HEK293 (cell line): ENCODE measurements around the gene B3GALT5.

Source experiments
- SP2 ChIP-seq: fragments of 450-650 bp; formaldehyde crosslinking; IDR thresholded peaks from 2 replicates; pipeline ENCODE4 v1.5.1; 2016; ENCODE audit warnings: missing biosample characterization, missing genetic modification characterization
- ZBTB21 ChIP-seq: fragments of 450-650 bp; formaldehyde crosslinking; IDR thresholded peaks from 2 replicates; pipeline ENCODE4 v1.5.1; 2017; ENCODE audit warnings: missing biosample characterization, missing genetic modification characterization
- ZBTB7A ChIP-seq: fragments of 450-650 bp; formaldehyde crosslinking; IDR thresholded peaks from 2 replicates; pipeline ENCODE4 v1.5.1; 2016; ENCODE audit warnings: low read depth, missing biosample characterization, missing genetic modification characterization
- ZNF121 ChIP-seq: fragments of 450-650 bp; formaldehyde crosslinking; IDR thresholded peaks from 2 replicates; pipeline ENCODE4 v1.5.1; 2016; ENCODE audit warnings: missing biosample characterization, missing genetic modification characterization
- ZNF155 ChIP-seq: fragments of 450-650 bp; formaldehyde crosslinking; IDR thresholded peaks from 2 replicates; pipeline ENCODE4 v1.5.1; 2016; ENCODE audit warnings: missing biosample characterization, missing genetic modification characterization
- ZNF24 ChIP-seq: fragments of 450-650 bp; formaldehyde crosslinking; IDR thresholded peaks from 2 replicates; pipeline ENCODE4 v1.5.1; 2016; ENCODE audit warnings: missing biosample characterization, missing genetic modification characterization
- ZNF335 ChIP-seq: fragments of 450-650 bp; formaldehyde crosslinking; conservative IDR thresholded peaks from 2 replicates; pipeline ENCODE4 v1.5.1; 2016; ENCODE audit warnings: missing biosample characterization, missing genetic modification characterization
- ZNF501 ChIP-seq: fragments of 450-650 bp; formaldehyde crosslinking; IDR thresholded peaks from 2 replicates; pipeline ENCODE4 v1.5.1; 2016; ENCODE audit warnings: missing biosample characterization, missing genetic modification characterization
- ZNF514 ChIP-seq: fragments of 450-650 bp; formaldehyde crosslinking; IDR thresholded peaks from 2 replicates; pipeline ENCODE4 v1.5.1; 2016; ENCODE audit warnings: missing biosample characterization, missing genetic modification characterization
- ZNF558 ChIP-seq: fragments of 450-650 bp; formaldehyde crosslinking; IDR thresholded peaks from 2 replicates; pipeline ENCODE4 v1.5.1; 2016; ENCODE audit warnings: missing biosample characterization, missing genetic modification characterization
- TF ChIP-seq, protein P1 (sequence below): fragments of 450-650 bp; formaldehyde crosslinking; IDR thresholded peaks from 2 replicates; pipeline ENCODE4 v1.5.1; 2016; ENCODE audit warnings: missing biosample characterization, missing genetic modification characterization
- TF ChIP-seq, protein P2 (sequence below): fragments of 450-650 bp; formaldehyde crosslinking; IDR thresholded peaks from 2 replicates; pipeline ENCODE4 v1.5.1; 2016; ENCODE audit warnings: missing biosample characterization, missing genetic modification characterization
- TF ChIP-seq, protein P3 (sequence below): fragments of 450-650 bp; formaldehyde crosslinking; IDR thresholded peaks from 2 replicates; pipeline ENCODE4 v1.5.1; 2016; ENCODE audit warnings: missing biosample characterization, missing genetic modification characterization, low read depth
- TF ChIP-seq, protein P4 (sequence below): fragments of 450-650 bp; formaldehyde crosslinking; IDR thresholded peaks from 2 replicates; pipeline ENCODE4 v1.5.1; 2016; ENCODE audit warnings: missing biosample characterization, missing genetic modification characterization, low read depth

DNA sequence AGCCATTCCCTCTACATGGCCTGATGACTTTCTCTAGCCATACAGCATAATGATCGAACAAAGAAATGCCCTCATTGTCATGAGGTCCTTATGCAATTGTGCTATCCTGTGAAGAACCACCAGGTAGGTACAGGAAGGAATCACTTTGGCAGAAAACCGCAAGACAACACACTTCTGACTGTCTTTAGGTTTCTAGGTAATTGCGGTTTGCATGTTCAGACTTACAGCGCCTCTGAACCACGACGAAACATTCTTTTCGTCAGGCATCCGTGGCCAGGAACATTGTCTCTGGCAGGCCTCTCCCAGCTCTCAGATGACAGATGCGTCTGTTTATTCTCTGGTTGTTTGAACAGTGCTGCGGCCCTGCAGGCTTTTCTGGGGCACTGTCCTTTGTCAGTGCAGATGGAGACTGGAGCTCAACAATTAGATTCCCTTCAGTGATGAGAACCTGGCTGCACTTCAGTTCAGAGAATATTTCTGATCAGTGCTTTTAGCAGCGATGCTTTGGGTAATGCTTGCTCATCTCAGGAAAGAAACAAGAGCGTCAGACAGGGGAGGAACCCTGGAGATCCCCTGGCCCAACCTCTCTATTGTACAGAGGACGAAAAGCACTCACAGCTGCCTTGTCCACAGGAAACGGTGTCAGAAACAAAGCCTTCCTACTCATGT, 63.4 kb downstream of the B3GALT5 start:
- no peak for TF ChIP-seq ZNF24
- TF ChIP-seq, protein P1, sequence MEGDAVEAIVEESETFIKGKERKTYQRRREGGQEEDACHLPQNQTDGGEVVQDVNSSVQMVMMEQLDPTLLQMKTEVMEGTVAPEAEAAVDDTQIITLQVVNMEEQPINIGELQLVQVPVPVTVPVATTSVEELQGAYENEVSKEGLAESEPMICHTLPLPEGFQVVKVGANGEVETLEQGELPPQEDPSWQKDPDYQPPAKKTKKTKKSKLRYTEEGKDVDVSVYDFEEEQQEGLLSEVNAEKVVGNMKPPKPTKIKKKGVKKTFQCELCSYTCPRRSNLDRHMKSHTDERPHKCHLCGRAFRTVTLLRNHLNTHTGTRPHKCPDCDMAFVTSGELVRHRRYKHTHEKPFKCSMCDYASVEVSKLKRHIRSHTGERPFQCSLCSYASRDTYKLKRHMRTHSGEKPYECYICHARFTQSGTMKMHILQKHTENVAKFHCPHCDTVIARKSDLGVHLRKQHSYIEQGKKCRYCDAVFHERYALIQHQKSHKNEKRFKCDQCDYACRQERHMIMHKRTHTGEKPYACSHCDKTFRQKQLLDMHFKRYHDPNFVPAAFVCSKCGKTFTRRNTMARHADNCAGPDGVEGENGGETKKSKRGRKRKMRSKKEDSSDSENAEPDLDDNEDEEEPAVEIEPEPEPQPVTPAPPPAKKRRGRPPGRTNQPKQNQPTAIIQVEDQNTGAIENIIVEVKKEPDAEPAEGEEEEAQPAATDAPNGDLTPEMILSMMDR (tag by site-specific recombination), result no peak
- TF ChIP-seq ZBTB21 (tag by site-specific recombination), result no peak
- TF ChIP-seq ZNF501 (tag by site-specific recombination), result no peak
- TF ChIP-seq, protein P2, sequence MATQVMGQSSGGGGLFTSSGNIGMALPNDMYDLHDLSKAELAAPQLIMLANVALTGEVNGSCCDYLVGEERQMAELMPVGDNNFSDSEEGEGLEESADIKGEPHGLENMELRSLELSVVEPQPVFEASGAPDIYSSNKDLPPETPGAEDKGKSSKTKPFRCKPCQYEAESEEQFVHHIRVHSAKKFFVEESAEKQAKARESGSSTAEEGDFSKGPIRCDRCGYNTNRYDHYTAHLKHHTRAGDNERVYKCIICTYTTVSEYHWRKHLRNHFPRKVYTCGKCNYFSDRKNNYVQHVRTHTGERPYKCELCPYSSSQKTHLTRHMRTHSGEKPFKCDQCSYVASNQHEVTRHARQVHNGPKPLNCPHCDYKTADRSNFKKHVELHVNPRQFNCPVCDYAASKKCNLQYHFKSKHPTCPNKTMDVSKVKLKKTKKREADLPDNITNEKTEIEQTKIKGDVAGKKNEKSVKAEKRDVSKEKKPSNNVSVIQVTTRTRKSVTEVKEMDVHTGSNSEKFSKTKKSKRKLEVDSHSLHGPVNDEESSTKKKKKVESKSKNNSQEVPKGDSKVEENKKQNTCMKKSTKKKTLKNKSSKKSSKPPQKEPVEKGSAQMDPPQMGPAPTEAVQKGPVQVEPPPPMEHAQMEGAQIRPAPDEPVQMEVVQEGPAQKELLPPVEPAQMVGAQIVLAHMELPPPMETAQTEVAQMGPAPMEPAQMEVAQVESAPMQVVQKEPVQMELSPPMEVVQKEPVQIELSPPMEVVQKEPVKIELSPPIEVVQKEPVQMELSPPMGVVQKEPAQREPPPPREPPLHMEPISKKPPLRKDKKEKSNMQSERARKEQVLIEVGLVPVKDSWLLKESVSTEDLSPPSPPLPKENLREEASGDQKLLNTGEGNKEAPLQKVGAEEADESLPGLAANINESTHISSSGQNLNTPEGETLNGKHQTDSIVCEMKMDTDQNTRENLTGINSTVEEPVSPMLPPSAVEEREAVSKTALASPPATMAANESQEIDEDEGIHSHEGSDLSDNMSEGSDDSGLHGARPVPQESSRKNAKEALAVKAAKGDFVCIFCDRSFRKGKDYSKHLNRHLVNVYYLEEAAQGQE, result no peak
- no peak for TF ChIP-seq ZNF121 (tag by site-specific recombination)
- TF ChIP-seq ZBTB7A (tag by site-specific recombination), result no peak
- TF ChIP-seq, protein P3, sequence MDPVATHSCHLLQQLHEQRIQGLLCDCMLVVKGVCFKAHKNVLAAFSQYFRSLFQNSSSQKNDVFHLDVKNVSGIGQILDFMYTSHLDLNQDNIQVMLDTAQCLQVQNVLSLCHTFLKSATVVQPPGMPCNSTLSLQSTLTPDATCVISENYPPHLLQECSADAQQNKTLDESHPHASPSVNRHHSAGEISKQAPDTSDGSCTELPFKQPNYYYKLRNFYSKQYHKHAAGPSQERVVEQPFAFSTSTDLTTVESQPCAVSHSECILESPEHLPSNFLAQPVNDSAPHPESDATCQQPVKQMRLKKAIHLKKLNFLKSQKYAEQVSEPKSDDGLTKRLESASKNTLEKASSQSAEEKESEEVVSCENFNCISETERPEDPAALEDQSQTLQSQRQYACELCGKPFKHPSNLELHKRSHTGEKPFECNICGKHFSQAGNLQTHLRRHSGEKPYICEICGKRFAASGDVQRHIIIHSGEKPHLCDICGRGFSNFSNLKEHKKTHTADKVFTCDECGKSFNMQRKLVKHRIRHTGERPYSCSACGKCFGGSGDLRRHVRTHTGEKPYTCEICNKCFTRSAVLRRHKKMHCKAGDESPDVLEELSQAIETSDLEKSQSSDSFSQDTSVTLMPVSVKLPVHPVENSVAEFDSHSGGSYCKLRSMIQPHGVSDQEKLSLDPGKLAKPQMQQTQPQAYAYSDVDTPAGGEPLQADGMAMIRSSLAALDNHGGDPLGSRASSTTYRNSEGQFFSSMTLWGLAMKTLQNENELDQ (tag by site-specific recombination), result no peak
- TF ChIP-seq ZNF514, result no peak
- TF ChIP-seq ZNF335, result no peak
- no peak for TF ChIP-seq SP2 (tag by site-specific recombination)
- TF ChIP-seq, protein P4, sequence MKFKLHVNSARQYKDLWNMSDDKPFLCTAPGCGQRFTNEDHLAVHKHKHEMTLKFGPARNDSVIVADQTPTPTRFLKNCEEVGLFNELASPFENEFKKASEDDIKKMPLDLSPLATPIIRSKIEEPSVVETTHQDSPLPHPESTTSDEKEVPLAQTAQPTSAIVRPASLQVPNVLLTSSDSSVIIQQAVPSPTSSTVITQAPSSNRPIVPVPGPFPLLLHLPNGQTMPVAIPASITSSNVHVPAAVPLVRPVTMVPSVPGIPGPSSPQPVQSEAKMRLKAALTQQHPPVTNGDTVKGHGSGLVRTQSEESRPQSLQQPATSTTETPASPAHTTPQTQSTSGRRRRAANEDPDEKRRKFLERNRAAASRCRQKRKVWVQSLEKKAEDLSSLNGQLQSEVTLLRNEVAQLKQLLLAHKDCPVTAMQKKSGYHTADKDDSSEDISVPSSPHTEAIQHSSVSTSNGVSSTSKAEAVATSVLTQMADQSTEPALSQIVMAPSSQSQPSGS, result no peak
- TF ChIP-seq ZNF155, result no peak
- no peak for TF ChIP-seq ZNF558 (tag by site-specific recombination)
